HEK293T (cell line): Measurements from ENCODE around the gene KCNMA1.

Experiments
- BHLHE40 ChIP-seq: fragments of 450-650 bp; IDR thresholded peaks from 2 replicates; pipeline ENCODE4 v1.6.1; 2016; ENCODE audit warnings: mild to moderate bottlenecking, moderate library complexity, borderline replicate concordance
- FOXA1 ChIP-seq: fragments of 450-650 bp; IDR thresholded peaks from 2 replicates; pipeline ENCODE4 v1.6.1; 2016; ENCODE audit warnings: mild to moderate bottlenecking
- FOXK2 ChIP-seq: fragments of 450-650 bp; IDR thresholded peaks from 2 replicates; pipeline ENCODE4 v1.6.1; 2016; ENCODE audit warnings: mild to moderate bottlenecking
- FOXM1 ChIP-seq: fragments of 450-650 bp; IDR thresholded peaks from 2 replicates; pipeline ENCODE4 v1.6.1; 2017; ENCODE audit warnings: mild to moderate bottlenecking, borderline replicate concordance
- L3MBTL2 ChIP-seq: fragments of 450-650 bp; conservative IDR thresholded peaks from 2 replicates; pipeline ENCODE4 v1.6.1; 2016; ENCODE audit warnings: mild to moderate bottlenecking
- LEF1 ChIP-seq: fragments of 450-650 bp; IDR thresholded peaks from 2 replicates; pipeline ENCODE4 v1.6.1; 2017; ENCODE audit warnings: mild to moderate bottlenecking, borderline replicate concordance
- SP1 ChIP-seq: fragments of 450-650 bp; IDR thresholded peaks from 2 replicates; pipeline ENCODE4 v1.6.1; 2017
- SUZ12 ChIP-seq: fragments of 450-650 bp; IDR thresholded peaks from 2 replicates; pipeline ENCODE4 v1.6.1; 2016; ENCODE audit warnings: mild to moderate bottlenecking
- ZNF384 ChIP-seq: fragments of 450-650 bp; IDR thresholded peaks from 2 replicates; pipeline ENCODE4 v1.6.1; 2016
- TF ChIP-seq, protein P1 (sequence below): fragments of 450-650 bp; IDR thresholded peaks from 2 replicates; pipeline ENCODE4 v1.6.1; 2016

DNA sequence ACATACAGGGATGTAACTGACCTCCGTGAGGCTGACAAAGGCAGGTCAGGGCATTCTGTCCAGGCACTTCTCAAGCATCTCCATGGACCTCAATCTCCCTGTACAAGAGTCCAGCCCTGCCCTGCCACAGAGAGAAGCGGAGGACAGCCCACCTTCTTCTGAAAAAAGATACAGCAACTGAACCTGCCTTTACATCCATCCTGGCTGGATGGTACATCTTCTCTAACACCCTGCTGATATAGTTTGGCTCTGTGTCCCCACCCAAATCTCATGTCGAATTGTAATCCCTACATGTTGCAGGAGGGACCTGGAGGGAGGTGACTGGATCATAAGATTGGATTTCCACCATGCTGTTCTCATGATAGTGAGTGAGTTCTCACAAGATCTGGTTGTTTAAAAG lies 40.5 kb upstream of the KCNMA1 start:
- TF ChIP-seq SUZ12: no peak
- no peak for TF ChIP-seq SP1
- TF ChIP-seq FOXA1: no peak
- TF ChIP-seq LEF1: no peak
- no peak for TF ChIP-seq FOXM1
- no peak for TF ChIP-seq FOXK2
- TF ChIP-seq ZNF384: no peak
- TF ChIP-seq L3MBTL2: no peak
- TF ChIP-seq BHLHE40: no peak
- TF ChIP-seq, protein P1, sequence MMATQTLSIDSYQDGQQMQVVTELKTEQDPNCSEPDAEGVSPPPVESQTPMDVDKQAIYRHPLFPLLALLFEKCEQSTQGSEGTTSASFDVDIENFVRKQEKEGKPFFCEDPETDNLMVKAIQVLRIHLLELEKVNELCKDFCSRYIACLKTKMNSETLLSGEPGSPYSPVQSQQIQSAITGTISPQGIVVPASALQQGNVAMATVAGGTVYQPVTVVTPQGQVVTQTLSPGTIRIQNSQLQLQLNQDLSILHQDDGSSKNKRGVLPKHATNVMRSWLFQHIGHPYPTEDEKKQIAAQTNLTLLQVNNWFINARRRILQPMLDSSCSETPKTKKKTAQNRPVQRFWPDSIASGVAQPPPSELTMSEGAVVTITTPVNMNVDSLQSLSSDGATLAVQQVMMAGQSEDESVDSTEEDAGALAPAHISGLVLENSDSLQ: no peak
